Endodermal cell (in vitro differentiated cells): ENCODE results near the gene ENDOU. TPM values are rescaled to one million over a fixed set of nuclear protein-coding genes. Genes with fewer than 3 reads are reported as not detected.

Experiments used
- DNase-seq: peaks from one replicate; pipeline ENCODE4 v3.0.0-alpha.2; 2017
- H3K27ac ChIP-seq: 2 replicates; pipeline ENCODE4 v1.5.1; 2013; ENCODE audit warnings: mild to moderate bottlenecking, low read depth, low read length, moderate library complexity
- H3K27me3 ChIP-seq: 2 replicates; pipeline ENCODE4 v1.6.1; 2013; ENCODE audit warnings: mild to moderate bottlenecking, low read length, moderate library complexity; ENCODE audit not compliant: insufficient read depth, control insufficient read depth, poor library complexity, severe bottlenecking
- H3K36me3 ChIP-seq: 2 replicates; pipeline ENCODE4 v1.7.0; 2013; ENCODE audit warnings: mild to moderate bottlenecking, low read length, moderate library complexity; ENCODE audit not compliant: control insufficient read depth, insufficient read depth
- H3K4me1 ChIP-seq: one replicate; pipeline ENCODE4 v1.7.0; 2013; ENCODE audit warnings: low read length; ENCODE audit not compliant: control insufficient read depth, insufficient read depth
- H3K4me3 ChIP-seq: 2 replicates; pipeline ENCODE4 v1.5.1; 2013; ENCODE audit warnings: mild to moderate bottlenecking, low read length, moderate library complexity
- H3K9ac ChIP-seq: 2 replicates; pipeline ENCODE4 v1.6.1; 2013; ENCODE audit warnings: mild to moderate bottlenecking, low read length, moderate library complexity; ENCODE audit not compliant: poor library complexity, severe bottlenecking; ENCODE audit errors: extremely low read depth
- H3K9me3 ChIP-seq: 2 replicates; pipeline ENCODE4 v1.6.1; 2013; ENCODE audit warnings: mild to moderate bottlenecking, low read length, moderate library complexity; ENCODE audit not compliant: control insufficient read depth
- H3K27ac Mint-ChIP-seq: 2 replicates; pipeline ENCODE4 v1.8.0; 2020; ENCODE audit warnings: mixed read lengths
- H3K27me3 Mint-ChIP-seq: 2 replicates; pipeline ENCODE4 v1.8.0; 2021; ENCODE audit warnings: mild to moderate bottlenecking, mixed read lengths; ENCODE audit not compliant: insufficient read depth
- H3K36me3 Mint-ChIP-seq: 2 replicates; pipeline ENCODE4 v1.8.0; 2020; ENCODE audit warnings: low read depth, mixed read lengths
- H3K4me1 Mint-ChIP-seq: 2 replicates; pipeline ENCODE4 v1.8.0; 2020; ENCODE audit warnings: mixed read lengths
- H3K4me3 Mint-ChIP-seq: 2 replicates; pipeline ENCODE4 v1.8.0; 2020; ENCODE audit warnings: mild to moderate bottlenecking, moderate library complexity, mixed read lengths
- H3K9me3 Mint-ChIP-seq: 2 replicates; pipeline ENCODE4 v1.8.0; 2020; ENCODE audit warnings: mild to moderate bottlenecking, mixed read lengths
- WGBS, 2 experiments: methylation state at CpG; one replicate each; pipeline versions ENCODE4 v1.1.5 to v1.1.7; 2013; ENCODE audit warnings: missing lambda C conversion rate in 2 of 2, mixed read lengths in 1 of 2; ENCODE audit not compliant: insufficient coverage in 1 of 2, insufficient read length in 1 of 2; 5-methylcytosine and 5-hydroxymethylcytosine counted together
- total RNA-seq, 2 donors: library from RNA; stranded (reverse); fragmentation: NEBNext Ultra II Directional in 1 of 2; extraction: Animal tissue kit (Norgen Biotek cat#: 25700) in 1 of 2; gene quantifications; 2 replicates in 1 of 2; 3 replicates in 1 of 2; pipeline ENCODE4 v1.2.1, GENCODE V29; 2021
- TF ChIP-seq, protein P1 (sequence below): fragments of 200-600 bp; sonication (generic); conservative IDR thresholded peaks from 2 replicates; pipeline ENCODE4 v1.5.0; 2021; ENCODE audit warnings: antibody characterized with exemption, mild to moderate bottlenecking

Gene ENDOU
- total RNA-seq, 2 donors from 2014 or later, result not detected

DNA sequence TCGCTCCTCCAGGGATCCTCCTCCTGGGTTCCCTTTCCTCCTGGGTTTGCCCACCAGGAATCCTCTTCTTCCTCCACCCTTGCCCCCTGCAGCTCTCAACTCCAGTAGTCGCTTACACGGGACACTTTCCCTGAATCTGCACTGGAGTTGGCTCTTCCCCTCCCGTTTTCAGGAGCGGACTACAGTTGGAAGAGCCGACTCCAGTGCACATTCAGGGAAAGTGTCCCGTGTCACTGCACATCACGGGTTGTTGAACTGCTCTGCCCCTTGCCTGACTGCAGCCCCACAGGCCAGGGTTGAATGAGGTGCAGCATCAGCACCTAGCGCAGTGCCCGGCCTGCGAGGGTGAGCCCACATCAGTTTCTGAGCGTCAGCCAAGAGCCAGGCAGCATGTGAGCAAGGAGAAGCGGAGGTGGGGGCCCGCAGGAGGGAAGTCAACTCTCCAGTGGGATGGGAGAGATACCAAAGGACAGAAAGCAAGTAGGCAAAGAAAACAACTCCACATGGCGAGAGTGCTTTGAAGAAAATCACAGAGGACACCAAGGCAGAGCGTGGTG, 20.3 kb upstream of the ENDOU start:
- H3K4me3 Mint-ChIP-seq, result no peak overlapping the region

DNA sequence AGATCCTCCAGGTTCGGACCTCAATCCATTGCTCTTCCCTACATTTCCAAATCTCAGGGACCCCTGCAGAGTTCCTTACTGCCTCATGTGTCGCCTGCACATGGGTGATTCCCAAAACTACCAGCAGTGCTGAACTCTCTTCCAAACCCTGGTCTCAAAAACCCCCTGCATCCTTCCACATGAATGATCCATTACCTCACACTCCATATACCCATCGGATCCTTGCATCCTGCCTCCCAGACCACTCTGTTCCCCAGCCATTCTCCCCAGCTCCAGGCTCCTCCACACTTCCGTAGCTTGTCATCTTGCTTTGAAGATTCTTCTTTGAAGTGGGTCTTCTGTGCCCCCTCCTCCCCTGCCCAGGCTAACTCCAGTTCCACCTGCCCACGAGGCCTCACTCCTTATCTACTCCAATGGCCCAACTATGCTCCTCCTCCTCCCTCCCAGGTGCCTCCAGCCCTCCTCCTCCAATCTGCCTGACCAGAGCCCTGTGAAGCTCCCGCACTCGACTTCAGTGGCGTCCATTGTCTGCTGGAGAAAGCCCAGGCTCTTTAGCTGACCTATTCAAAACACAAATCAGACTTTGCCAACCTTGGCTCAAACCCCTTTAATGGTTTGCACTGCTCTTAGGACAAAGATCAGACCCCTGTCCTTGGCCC, 19.6 kb upstream of the ENDOU start:
- Histone ChIP-seq H3K27me3 (no peaks in the 10 kb centered on the region), H3K4me1 (no peaks in the 10 kb centered on the region), H3K27ac (peak overlapping the region; percentile 6), H3K36me3 (no peaks in the 10 kb centered on the region), H3K9ac (no peak overlapping the region), H3K9me3 (no peaks in the 10 kb centered on the region), H3K4me3 (no peak overlapping the region)
- DNase-seq, result no peak
- H3K4me3 Mint-ChIP-seq, result no peak overlapping the region
- WGBS, 2 experiments, result 84 to 85% methylated on average over 7 to 8 of the region's 8 CpGs
- H3K27ac Mint-ChIP-seq, result peak overlapping the region; percentile 2
- H3K27me3 Mint-ChIP-seq, result peaks cover 2% of the 10 kb centered on the region
- H3K36me3 Mint-ChIP-seq, result peaks cover 13% of the 10 kb centered on the region
- H3K4me1 Mint-ChIP-seq, result peaks cover 16% of the 10 kb centered on the region
- TF ChIP-seq, protein P1, sequence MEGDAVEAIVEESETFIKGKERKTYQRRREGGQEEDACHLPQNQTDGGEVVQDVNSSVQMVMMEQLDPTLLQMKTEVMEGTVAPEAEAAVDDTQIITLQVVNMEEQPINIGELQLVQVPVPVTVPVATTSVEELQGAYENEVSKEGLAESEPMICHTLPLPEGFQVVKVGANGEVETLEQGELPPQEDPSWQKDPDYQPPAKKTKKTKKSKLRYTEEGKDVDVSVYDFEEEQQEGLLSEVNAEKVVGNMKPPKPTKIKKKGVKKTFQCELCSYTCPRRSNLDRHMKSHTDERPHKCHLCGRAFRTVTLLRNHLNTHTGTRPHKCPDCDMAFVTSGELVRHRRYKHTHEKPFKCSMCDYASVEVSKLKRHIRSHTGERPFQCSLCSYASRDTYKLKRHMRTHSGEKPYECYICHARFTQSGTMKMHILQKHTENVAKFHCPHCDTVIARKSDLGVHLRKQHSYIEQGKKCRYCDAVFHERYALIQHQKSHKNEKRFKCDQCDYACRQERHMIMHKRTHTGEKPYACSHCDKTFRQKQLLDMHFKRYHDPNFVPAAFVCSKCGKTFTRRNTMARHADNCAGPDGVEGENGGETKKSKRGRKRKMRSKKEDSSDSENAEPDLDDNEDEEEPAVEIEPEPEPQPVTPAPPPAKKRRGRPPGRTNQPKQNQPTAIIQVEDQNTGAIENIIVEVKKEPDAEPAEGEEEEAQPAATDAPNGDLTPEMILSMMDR, result no peak
- H3K9me3 Mint-ChIP-seq, result no peaks in the 10 kb centered on the region

More for the DNA sequence above, 20.3 kb upstream of the ENDOU start:
- H3K27me3 ChIP-seq, result no peaks in the 10 kb centered on the region
- H3K27me3 Mint-ChIP-seq, result peaks cover 2% of the 10 kb centered on the region
- DNase-seq, result no peak
- 92 to 93% methylated on average over 15 to 16 of the region's 16 CpGs for WGBS, 2 experiments
- H3K36me3 ChIP-seq, result no peaks in the 10 kb centered on the region
- no peak overlapping the region for H3K9ac ChIP-seq
- peak overlapping the region; percentile 2 for H3K27ac Mint-ChIP-seq
- H3K4me1 ChIP-seq, result no peaks in the 10 kb centered on the region
- no peaks in the 10 kb centered on the region for H3K9me3 ChIP-seq
- H3K9me3 Mint-ChIP-seq, result no peaks in the 10 kb centered on the region
- peaks cover 17% of the 10 kb centered on the region for H3K36me3 Mint-ChIP-seq
- H3K4me3 ChIP-seq, result no peak overlapping the region
- TF ChIP-seq, protein P1, result no peak
- H3K4me1 Mint-ChIP-seq, result peaks cover 16% of the 10 kb centered on the region
- H3K27ac ChIP-seq, result no peak overlapping the region

DNA sequence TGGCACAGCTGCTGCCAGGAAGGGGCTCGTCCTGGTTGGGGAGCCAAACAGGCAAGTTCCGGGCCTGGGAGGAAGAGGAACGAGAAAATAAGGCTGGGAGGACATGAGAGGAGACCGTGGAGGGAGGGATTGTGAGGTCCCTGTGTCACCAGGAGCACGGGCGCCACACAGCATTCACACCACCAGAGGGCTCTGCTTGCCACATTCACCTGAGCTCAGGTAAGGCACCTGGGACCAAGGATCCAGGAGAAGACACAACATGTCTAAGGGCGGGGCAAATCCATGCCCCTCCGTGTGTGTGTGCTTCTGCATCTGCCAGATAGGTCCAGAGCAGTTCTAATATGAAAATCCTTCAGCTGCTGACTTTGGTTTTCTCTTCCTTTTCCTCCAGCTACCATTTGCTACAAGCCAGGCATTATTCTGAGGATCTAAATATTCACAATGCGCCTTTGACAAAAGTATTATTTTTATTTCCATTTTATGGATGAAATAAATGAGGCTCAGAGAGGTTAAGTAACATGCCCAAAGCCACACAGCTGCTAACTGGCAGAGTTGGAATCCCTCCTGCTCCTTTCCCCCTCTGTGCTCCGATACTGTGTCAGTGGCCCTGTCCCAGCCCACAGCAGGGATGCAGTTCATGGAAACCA, 18.8 kb upstream of the ENDOU start:
- no peaks in the 10 kb centered on the region for H3K4me1 ChIP-seq
- H3K27ac ChIP-seq, result no peak overlapping the region
- Mint-ChIP-seq H3K9me3 (no peaks in the 10 kb centered on the region), H3K4me3 (no peak overlapping the region), H3K27ac (peak overlapping the region; percentile 35), H3K4me1 (peaks cover 16% of the 10 kb centered on the region), H3K27me3 (peaks cover 2% of the 10 kb centered on the region), H3K36me3 (peaks cover 9% of the 10 kb centered on the region)
- peak; percentile 98 for DNase-seq
- no peak overlapping the region for H3K4me3 ChIP-seq
- no peaks in the 10 kb centered on the region for H3K27me3 ChIP-seq
- WGBS, 2 experiments, result 42 to 59% methylated on average over 6 to 10 of the region's 10 CpGs
- no peaks in the 10 kb centered on the region for H3K36me3 ChIP-seq
- no peak overlapping the region for H3K9ac ChIP-seq
- TF ChIP-seq, protein P1, result peak; percentile 91
- H3K9me3 ChIP-seq, result no peaks in the 10 kb centered on the region
